SK-N-SH (cell line): ENCODE results near the gene SEMA3B. TPM values are rescaled to one million over a fixed set of nuclear protein-coding genes. Genes with fewer than 3 reads are reported as not detected.

ENCODE experiments used
- CTCF ChIA-PET: fragments of 300-600, 350-600 bp; formaldehyde crosslinking; extraction: SDS; loops from one replicate; lab custom pipeline; 2021; lab: Yijun Ruan, JAX
- POLR2A ChIA-PET: fragments of 350-600 bp; sonication (Branson Sonifier 250); formaldehyde crosslinking; extraction: SDS; loops from one replicate; lab custom pipeline; 2020; ENCODE audit warnings: antibody characterized with exemption, inconsistent platforms; lab: Yijun Ruan, JAX
- DNase-seq: peaks from one replicate; pipeline ENCODE4 v3.0.0; 2012
- H2AFZ ChIP-seq: fragments of 200-600 bp; sonication (generic); 2 replicates; pipeline ENCODE4 v1.8.1; 2016; ENCODE audit warnings: antibody characterized with exemption, mild to moderate bottlenecking, low read depth
- H3F3A ChIP-seq: fragments of 200-600 bp; sonication (generic); replicated peaks from 2 replicates; pipeline ENCODE3; 2016; ENCODE audit warnings: antibody characterized with exemption, mild to moderate bottlenecking; ENCODE audit not compliant: insufficient read depth
- H3K27ac ChIP-seq, 2 experiments: fragments of 200-500 bp in 1 of 2; fragments of 200-600 bp in 1 of 2; sonication (Bioruptor generic) in 1 of 2; sonication (generic), shearing (Covaris generic) in 1 of 2; 2 replicates each; pipeline versions ENCODE4 v1.5.1 to v1.6.1; 2014 to 2016; ENCODE audit warnings: low read depth in 2 of 2, inconsistent platforms in 1 of 2, low read length in 1 of 2, mild to moderate bottlenecking in 1 of 2, mixed read lengths in 1 of 2
- H3K27me3 ChIP-seq: fragments of 200-600 bp; sonication (generic), shearing (Covaris generic); 2 replicates; pipeline ENCODE4 v1.6.1; 2016; ENCODE audit warnings: mixed run types; ENCODE audit not compliant: insufficient read depth
- H3K36me3 ChIP-seq, 2 experiments: fragments of 200-500 bp in 1 of 2; fragments of 200-600 bp in 1 of 2; sonication (Bioruptor generic) in 1 of 2; sonication (generic) in 1 of 2; replicated peaks in 1 of 2; 2 replicates each; pipeline versions ENCODE3 to v1.5.1; 2014 to 2016; ENCODE audit warnings: low read length in 1 of 2, mild to moderate bottlenecking in 1 of 2; ENCODE audit not compliant: insufficient read depth in 2 of 2, control insufficient read depth in 1 of 2
- H3K4me1 ChIP-seq, 2 experiments: fragments of 200-500 bp in 1 of 2; fragments of 200-600 bp in 1 of 2; sonication (Bioruptor generic) in 1 of 2; sonication (generic), shearing (Covaris generic) in 1 of 2; 2 replicates each; pipeline versions ENCODE4 v1.5.1 to v1.6.1; 2014 to 2016; ENCODE audit warnings: low read depth in 1 of 2, low read length in 1 of 2, mixed run types in 1 of 2; ENCODE audit not compliant: insufficient read depth in 2 of 2, control insufficient read depth in 1 of 2
- H3K4me2 ChIP-seq: fragments of 200-600 bp; sonication (generic), shearing (Covaris generic); 2 replicates; pipeline ENCODE4 v1.6.1; 2017; ENCODE audit warnings: mixed run types
- H3K4me3 ChIP-seq, 2 experiments: fragments of 200-500 bp in 1 of 2; fragments of 200-600 bp in 1 of 2; sonication (Bioruptor generic) in 1 of 2; sonication (generic), shearing (Covaris generic) in 1 of 2; 2 replicates each; pipeline versions ENCODE4 v1.5.1 to v1.8.1; 2014 to 2016; ENCODE audit warnings: low read depth in 2 of 2, inconsistent platforms in 1 of 2, low read length in 1 of 2, mild to moderate bottlenecking in 1 of 2, mixed read lengths in 1 of 2, moderate library complexity in 1 of 2
- H3K79me2 ChIP-seq: fragments of 200-600 bp; sonication (generic); 2 replicates; pipeline ENCODE4 v1.8.1; 2017; ENCODE audit warnings: mild to moderate bottlenecking; ENCODE audit not compliant: insufficient read depth
- H3K9ac ChIP-seq: fragments of 200-600 bp; sonication (generic); 2 replicates; pipeline ENCODE4 v1.6.1; 2017; ENCODE audit warnings: mixed run types
- H3K9me2 ChIP-seq: fragments of 200-600 bp; sonication (generic); 2 replicates; pipeline ENCODE4 v1.6.1; 2017; ENCODE audit warnings: mixed run types
- H3K9me3 ChIP-seq: fragments of 200-600 bp; sonication (generic); 2 replicates; pipeline ENCODE4 v1.6.1; 2017; ENCODE audit warnings: mixed run types, mild to moderate bottlenecking, moderate library complexity
- H4K20me1 ChIP-seq: fragments of 200-600 bp; sonication (generic); 2 replicates; pipeline ENCODE4 v1.6.1; 2017; ENCODE audit warnings: mild to moderate bottlenecking, mixed run types; ENCODE audit not compliant: insufficient read depth
- EP300 ChIP-seq, 2 experiments: IDR thresholded peaks; 2 replicates each; pipeline versions ENCODE4 v1.4.0 to v1.6.1; 2012; ENCODE audit warnings: borderline replicate concordance in 1 of 2, low read depth in 1 of 2, low read length in 1 of 2
- EZH2phosphoT487 ChIP-seq: fragments of 200-600 bp; sonication (generic); IDR thresholded peaks from 2 replicates; pipeline ENCODE4 v1.6.1; 2017; ENCODE audit warnings: low read depth, mixed run types, mild to moderate bottlenecking, antibody characterized with exemption, moderate library complexity, borderline replicate concordance
- FOSL2 ChIP-seq: IDR thresholded peaks from 2 replicates; pipeline ENCODE4 v1.4.0; 2012; ENCODE audit warnings: low read depth, mild to moderate bottlenecking, moderate library complexity, borderline replicate concordance
- FOXM1 ChIP-seq: IDR thresholded peaks from 2 replicates; pipeline ENCODE4 v1.4.0; 2012; ENCODE audit warnings: low read depth, mild to moderate bottlenecking
- MAX ChIP-seq: IDR thresholded peaks from 2 replicates; pipeline ENCODE4 v1.4.0; 2012; ENCODE audit warnings: low read depth
- MXI1 ChIP-seq: IDR thresholded peaks from 2 replicates; pipeline ENCODE4 v1.6.1; 2012; ENCODE audit warnings: mild to moderate bottlenecking, low read depth, low read length, improper control_type of control experiment
- NFIC ChIP-seq: IDR thresholded peaks from 2 replicates; pipeline ENCODE4 v1.4.0; 2012; ENCODE audit warnings: borderline replicate concordance
- NRF1 ChIP-seq: IDR thresholded peaks from 2 replicates; pipeline ENCODE4 v1.6.1; 2012; ENCODE audit warnings: low read depth, mild to moderate bottlenecking, low read length
- POLR2AphosphoS5 ChIP-seq: IDR thresholded peaks from 2 replicates; pipeline ENCODE4 v1.6.1; 2012; ENCODE audit warnings: low read depth, low read length
- RCOR1 ChIP-seq: fragments of 150-350 bp; IDR thresholded peaks from 2 replicates; pipeline ENCODE4 v1.6.1; 2017; ENCODE audit warnings: antibody characterized with exemption, low read length
- RFX5 ChIP-seq: IDR thresholded peaks from 2 replicates; pipeline ENCODE4 v1.6.1; 2012; ENCODE audit warnings: mild to moderate bottlenecking, improper control_type of control experiment, low read length
- SIN3A ChIP-seq: IDR thresholded peaks from 2 replicates; pipeline ENCODE4 v1.6.1; 2012; ENCODE audit warnings: low read depth, mild to moderate bottlenecking, low read length, moderate library complexity, borderline replicate concordance
- SMC3 ChIP-seq: IDR thresholded peaks from 2 replicates; pipeline ENCODE4 v1.6.1; 2012; ENCODE audit warnings: low read depth, low read length, improper control_type of control experiment
- TAF1 ChIP-seq: IDR thresholded peaks from 2 replicates; pipeline ENCODE4 v1.6.1; 2012; ENCODE audit warnings: low read depth, mild to moderate bottlenecking, low read length, moderate library complexity, borderline replicate concordance
- TCF12 ChIP-seq: IDR thresholded peaks from 2 replicates; pipeline ENCODE4 v1.4.0; 2012
- TEAD4 ChIP-seq: IDR thresholded peaks from 2 replicates; pipeline ENCODE4 v1.4.0; 2012; ENCODE audit warnings: mild to moderate bottlenecking, borderline replicate concordance; ENCODE audit not compliant: insufficient read depth
- USF2 ChIP-seq: fragments of 150-350 bp; IDR thresholded peaks from 2 replicates; pipeline ENCODE4 v1.6.1; 2017; ENCODE audit warnings: antibody characterized with exemption, low read length, low read depth, borderline replicate concordance
- YY1 ChIP-seq: IDR thresholded peaks from 2 replicates; pipeline ENCODE4 v1.4.0; 2012; ENCODE audit warnings: low read depth, mild to moderate bottlenecking
- ZBTB33 ChIP-seq: IDR thresholded peaks from 2 replicates; pipeline ENCODE4 v1.4.0; 2012; ENCODE audit warnings: low read depth, borderline replicate concordance
- WGBS: methylation state at CpG from one replicate; pipeline ENCODE4 v1.1.6; 2017; ENCODE audit warnings: low lambda C conversion rate; 5-methylcytosine and 5-hydroxymethylcytosine counted together
- polyA plus RNA-seq, 3 experiments: library from polyadenylated mRNA; depleted of rRNA; stranded (reverse); fragments of >200 nt; gene quantifications; 2 replicates each; pipeline ENCODE4 v1.2.3, GENCODE V29; 2012
- TF ChIP-seq, protein P1 (sequence below): IDR thresholded peaks from 2 replicates; pipeline ENCODE4; 2012

The SEMA3B gene
- polyA plus RNA-seq, 1 of the 3 experiments (the other 2 are of a cell fraction) = 14.9 TPM

GRCh38 chr3:50263478-50264382, 5.2 kb upstream of the SEMA3B start:
- Histone ChIP-seq H3K4me1 (peaks cover 26 to 42% of the 10 kb centered on the region in 2 experiments; a peak in 3 of 4 replicates), H3K4me2 (peak overlapping the region; percentile 78), H3K9me3 (no peaks in the 10 kb centered on the region), H3K4me3 (no peak overlapping the region), H3K79me2 (peaks cover 12% of the 10 kb centered on the region), H3K36me3 (peaks cover under 1 to 7% of the 10 kb centered on the region in 2 experiments), H3F3A (peaks cover 36% of the 10 kb centered on the region), H4K20me1 (no peaks in the 10 kb centered on the region), H3K27me3 (no peaks in the 10 kb centered on the region), H2AFZ (no peak overlapping the region), H3K27ac (peak overlapping the region; percentile 71 to 83), H3K9ac (peak overlapping the region; percentile 58; the same call in 1 of the 2 replicates), H3K9me2 (no peaks in the 10 kb centered on the region)
- TF ChIP-seq USF2 = no peak
- no peak for TF ChIP-seq FOSL2
- TF ChIP-seq YY1 = no peak
- TF ChIP-seq POLR2AphosphoS5 = 0 out of 2 replicates have a peak, but pooled peaks have one; percentile 18
- TF ChIP-seq EZH2phosphoT487 = no peak
- TF ChIP-seq RFX5 = no peak
- POLR2A ChIA-PET = interaction anchor here (0.6 kb wide), 3 partner anchors 24 to 74 kb away, joined by 3 to 4 read pairs (median 3); no protein-coding TSS in a partner anchor
- CTCF ChIA-PET = interaction anchor here (0.6 to 6.6 kb wide), 16 partner anchors 9 to 72 kb away, joined by 3 to 49 read pairs (median 3); partner anchors contain the start of genes GNAT1 and HYAL2
- 65% methylated on average over 5 of the region's 6 CpGs for WGBS
- no peak for DNase-seq

DNA sequence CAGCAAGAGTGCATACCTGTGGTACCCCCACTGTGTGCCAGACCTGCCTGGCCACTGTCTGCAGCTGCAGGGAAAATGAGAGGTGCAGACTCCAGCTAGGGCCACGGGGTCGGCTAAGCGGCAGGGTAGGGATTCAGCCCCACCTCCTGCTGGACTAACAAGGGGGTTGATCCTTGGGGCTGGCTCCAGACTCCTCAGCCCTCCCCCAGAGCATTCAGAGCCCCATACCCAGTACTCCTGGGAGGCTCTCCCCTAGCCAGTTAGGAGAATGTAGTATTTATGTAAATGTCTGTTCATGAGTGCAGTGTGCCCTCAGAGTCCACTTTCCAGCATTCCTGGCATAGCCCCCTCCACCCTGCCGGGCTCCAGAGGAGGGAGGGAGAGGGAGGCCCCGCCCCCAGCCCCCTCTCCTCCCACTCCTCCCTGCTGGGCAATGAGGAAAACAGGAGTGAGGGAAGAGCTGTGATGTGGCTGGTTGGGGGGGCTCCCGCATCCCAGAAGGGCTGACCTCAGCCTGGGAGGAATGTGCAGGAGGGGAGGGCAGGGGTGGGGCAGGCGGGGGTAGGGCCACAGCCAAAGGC, 4.5 kb upstream of the SEMA3B start:
- Histone ChIP-seq H3K9me2 (no peaks in the 10 kb centered on the region), H3K9ac (peak overlapping the region; percentile 58; the same call in 1 of the 2 replicates), H2AFZ (no peak overlapping the region), H3F3A (peaks cover 30% of the 10 kb centered on the region), H3K9me3 (no peaks in the 10 kb centered on the region), H3K4me1 (peaks cover 30 to 40% of the 10 kb centered on the region in 2 experiments; a peak in 3 of 4 replicates), H3K27ac (peak overlapping the region; percentile 71 to 83), H3K4me2 (peak overlapping the region; percentile 78), H3K27me3 (no peaks in the 10 kb centered on the region), H3K36me3 (peaks cover 0 to under 1% of the 10 kb centered on the region in 2 experiments), H4K20me1 (no peaks in the 10 kb centered on the region), H3K4me3 (no peak overlapping the region), H3K79me2 (peaks cover 12% of the 10 kb centered on the region)
- POLR2A ChIA-PET = interaction anchor here (0.6 to 1.0 kb wide), 4 partner anchors 25 to 347 kb away, joined by 3 to 4 read pairs (median 3); partner anchors contain the start of gene CISH
- TF ChIP-seq EZH2phosphoT487 = no peak
- TF ChIP-seq, protein P1, sequence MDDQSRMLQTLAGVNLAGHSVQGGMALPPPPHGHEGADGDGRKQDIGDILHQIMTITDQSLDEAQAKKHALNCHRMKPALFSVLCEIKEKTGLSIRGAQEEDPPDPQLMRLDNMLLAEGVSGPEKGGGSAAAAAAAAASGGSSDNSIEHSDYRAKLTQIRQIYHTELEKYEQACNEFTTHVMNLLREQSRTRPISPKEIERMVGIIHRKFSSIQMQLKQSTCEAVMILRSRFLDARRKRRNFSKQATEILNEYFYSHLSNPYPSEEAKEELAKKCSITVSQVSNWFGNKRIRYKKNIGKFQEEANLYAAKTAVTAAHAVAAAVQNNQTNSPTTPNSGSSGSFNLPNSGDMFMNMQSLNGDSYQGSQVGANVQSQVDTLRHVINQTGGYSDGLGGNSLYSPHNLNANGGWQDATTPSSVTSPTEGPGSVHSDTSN = peak; percentile 44
- TF ChIP-seq ZBTB33 = peak; percentile 47; the same call in 1 of the 2 replicates
- TF ChIP-seq TCF12 = peak; percentile 72
- TF ChIP-seq SMC3 = no peak
- TF ChIP-seq FOSL2 = peak; percentile 32; the same call in 1 of the 2 replicates
- TF ChIP-seq NFIC = peak; percentile 23; the same call in 1 of the 2 replicates
- TF ChIP-seq SIN3A = peak; percentile 58; the same call in 1 of the 2 replicates
- no peak for TF ChIP-seq MAX
- no peak for TF ChIP-seq NRF1
- no peak for TF ChIP-seq FOXM1
- TF ChIP-seq TAF1 = 0 out of 2 replicates have a peak, but pooled peaks have one; percentile 17
- peak; percentile 90 for TF ChIP-seq TEAD4
- TF ChIP-seq MXI1 = no peak
- peak; percentile 9 to 74; a peak in 1 of 4 replicates for TF ChIP-seq EP300 (IDR thresholded peaks at IDR 0.05; ENCODE audit: borderline replicate concordance in 1 of 2, low read depth in 1 of 2, low read length in 1 of 2)
- no peak for TF ChIP-seq RCOR1
- peak; percentile 51 for TF ChIP-seq POLR2AphosphoS5
- WGBS = 10% methylated on average over 3 of the region's 7 CpGs
- DNase-seq = peak; percentile 83
- CTCF ChIA-PET = interaction anchor here (0.7 to 6.6 kb wide), 15 partner anchors 8 to 142 kb away, joined by 3 to 49 read pairs (median 3); partner anchors contain the start of genes GNAT1 and HYAL2
